ENCODE results near the gene UBASH3A.

DNA sequence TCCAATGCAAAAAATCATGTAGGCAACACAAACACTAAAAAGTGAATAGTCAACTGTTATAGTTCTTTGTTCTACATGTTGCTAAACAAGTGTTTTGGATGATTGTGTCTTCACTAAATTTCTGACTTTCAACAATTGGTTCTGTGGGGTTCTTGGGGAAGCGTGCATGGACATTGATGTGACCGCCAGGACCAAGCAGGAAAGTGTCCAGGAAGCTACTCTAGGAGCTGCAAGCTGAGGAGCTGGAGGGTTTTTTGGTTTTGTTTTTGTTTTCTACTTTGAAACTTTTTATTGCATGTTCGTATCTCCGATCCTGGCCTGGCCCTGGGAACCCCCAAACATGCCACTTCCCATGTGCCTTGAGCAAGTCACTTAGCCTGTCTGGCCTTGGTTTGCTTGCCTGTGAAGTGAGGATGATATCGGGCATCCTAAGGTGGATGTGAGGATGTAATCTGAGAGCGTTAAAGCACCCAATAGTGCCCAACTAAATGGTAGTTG, 15.8 kb upstream of the UBASH3A start:
- TF ChIP-seq YY1 (IDR thresholded peaks at IDR 0.05; ENCODE audit: low read depth): no peak
- TF ChIP-seq ZBTB7A (IDR thresholded peaks at IDR 0.05; ENCODE audit: low read depth): no peak
- TF ChIP-seq CREB1 (IDR thresholded peaks at IDR 0.05; ENCODE audit: low read depth): no peak
- no peak for TF ChIP-seq EP300 (IDR thresholded peaks at IDR 0.05; ENCODE audit: borderline replicate concordance)
- no peak for TF ChIP-seq CEBPB (IDR thresholded peaks at IDR 0.05)
- no peak for TF ChIP-seq RAD21 (IDR thresholded peaks at IDR 0.05; ENCODE audit: low read depth)
- no peak for TF ChIP-seq TEAD4 (IDR thresholded peaks at IDR 0.05)
- TF ChIP-seq TCF12 (IDR thresholded peaks at IDR 0.05; ENCODE audit: low read depth): no peak
- no peak for TF ChIP-seq TAF1 (IDR thresholded peaks at IDR 0.05; ENCODE audit: low read depth)
- TF ChIP-seq EGR1 (IDR thresholded peaks at IDR 0.05): no peak
- no peak for TF ChIP-seq NFIC (IDR thresholded peaks at IDR 0.05)
- TF ChIP-seq, protein P1, sequence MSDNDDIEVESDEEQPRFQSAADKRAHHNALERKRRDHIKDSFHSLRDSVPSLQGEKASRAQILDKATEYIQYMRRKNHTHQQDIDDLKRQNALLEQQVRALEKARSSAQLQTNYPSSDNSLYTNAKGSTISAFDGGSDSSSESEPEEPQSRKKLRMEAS (IDR thresholded peaks at IDR 0.05): no peak
- TF ChIP-seq, protein P2, sequence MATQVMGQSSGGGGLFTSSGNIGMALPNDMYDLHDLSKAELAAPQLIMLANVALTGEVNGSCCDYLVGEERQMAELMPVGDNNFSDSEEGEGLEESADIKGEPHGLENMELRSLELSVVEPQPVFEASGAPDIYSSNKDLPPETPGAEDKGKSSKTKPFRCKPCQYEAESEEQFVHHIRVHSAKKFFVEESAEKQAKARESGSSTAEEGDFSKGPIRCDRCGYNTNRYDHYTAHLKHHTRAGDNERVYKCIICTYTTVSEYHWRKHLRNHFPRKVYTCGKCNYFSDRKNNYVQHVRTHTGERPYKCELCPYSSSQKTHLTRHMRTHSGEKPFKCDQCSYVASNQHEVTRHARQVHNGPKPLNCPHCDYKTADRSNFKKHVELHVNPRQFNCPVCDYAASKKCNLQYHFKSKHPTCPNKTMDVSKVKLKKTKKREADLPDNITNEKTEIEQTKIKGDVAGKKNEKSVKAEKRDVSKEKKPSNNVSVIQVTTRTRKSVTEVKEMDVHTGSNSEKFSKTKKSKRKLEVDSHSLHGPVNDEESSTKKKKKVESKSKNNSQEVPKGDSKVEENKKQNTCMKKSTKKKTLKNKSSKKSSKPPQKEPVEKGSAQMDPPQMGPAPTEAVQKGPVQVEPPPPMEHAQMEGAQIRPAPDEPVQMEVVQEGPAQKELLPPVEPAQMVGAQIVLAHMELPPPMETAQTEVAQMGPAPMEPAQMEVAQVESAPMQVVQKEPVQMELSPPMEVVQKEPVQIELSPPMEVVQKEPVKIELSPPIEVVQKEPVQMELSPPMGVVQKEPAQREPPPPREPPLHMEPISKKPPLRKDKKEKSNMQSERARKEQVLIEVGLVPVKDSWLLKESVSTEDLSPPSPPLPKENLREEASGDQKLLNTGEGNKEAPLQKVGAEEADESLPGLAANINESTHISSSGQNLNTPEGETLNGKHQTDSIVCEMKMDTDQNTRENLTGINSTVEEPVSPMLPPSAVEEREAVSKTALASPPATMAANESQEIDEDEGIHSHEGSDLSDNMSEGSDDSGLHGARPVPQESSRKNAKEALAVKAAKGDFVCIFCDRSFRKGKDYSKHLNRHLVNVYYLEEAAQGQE (IDR thresholded peaks at IDR 0.05; ENCODE audit: low read depth): no peak
- TF ChIP-seq FOXM1 (IDR thresholded peaks at IDR 0.05; ENCODE audit: borderline replicate concordance, low read depth): no peak
